GM21737 (cell line): ENCODE data around the gene DHRS1.

Experiments
- ATAC-seq: cut with Tn5 transposase; IDR thresholded peaks from one replicate; pipeline ENCODE4 v1.9.1; 2021; ENCODE audit warnings: mild to moderate bottlenecking, moderate library complexity; ENCODE audit not compliant: unreplicated experiment

The DHRS1 gene

GRCh38 chr14:24285351-24285750 is 14.2 kb downstream of the DHRS1 start:
- ATAC-seq, result no peak

GRCh38 chr14:24284501-24285035 is 15.0 kb downstream of the DHRS1 start:
- ATAC-seq, result no peak

DNA sequence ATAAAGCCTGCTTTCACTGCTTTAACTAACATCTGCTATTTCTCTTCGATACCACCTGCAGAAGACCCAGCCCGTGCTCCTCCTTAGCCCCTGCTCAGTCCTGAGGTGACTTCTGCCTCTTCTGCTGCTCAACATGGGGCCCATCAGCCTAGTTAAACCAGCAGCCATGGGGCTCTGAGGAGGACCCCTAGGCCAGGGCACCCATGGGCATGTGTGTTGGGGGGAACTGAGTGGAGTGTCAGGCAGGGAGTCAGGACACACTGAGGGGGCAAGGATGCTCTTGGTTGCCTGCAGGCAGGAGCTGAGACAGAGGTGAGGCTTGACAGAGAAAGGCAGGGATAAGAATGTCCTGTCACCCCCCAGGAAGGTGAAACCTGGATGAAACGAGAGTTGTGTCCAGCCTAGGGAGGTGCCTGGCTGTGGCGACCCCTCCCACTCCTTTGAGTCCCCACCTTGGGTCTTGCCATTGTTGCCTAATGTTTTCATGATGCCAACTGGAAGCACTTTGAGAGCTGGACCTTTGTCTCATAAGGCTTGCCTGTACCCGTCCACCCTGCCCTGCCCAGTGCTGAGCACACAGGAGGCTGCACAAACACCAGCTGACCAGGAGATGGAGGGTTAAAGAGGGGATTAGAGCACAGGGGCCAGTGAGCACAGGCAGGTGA is 15.7 kb downstream of the DHRS1 start:
- no peak for ATAC-seq

GRCh38 chr14:24282736-24283135 is 16.8 kb downstream of the DHRS1 start:
- no peak for ATAC-seq

DNA sequence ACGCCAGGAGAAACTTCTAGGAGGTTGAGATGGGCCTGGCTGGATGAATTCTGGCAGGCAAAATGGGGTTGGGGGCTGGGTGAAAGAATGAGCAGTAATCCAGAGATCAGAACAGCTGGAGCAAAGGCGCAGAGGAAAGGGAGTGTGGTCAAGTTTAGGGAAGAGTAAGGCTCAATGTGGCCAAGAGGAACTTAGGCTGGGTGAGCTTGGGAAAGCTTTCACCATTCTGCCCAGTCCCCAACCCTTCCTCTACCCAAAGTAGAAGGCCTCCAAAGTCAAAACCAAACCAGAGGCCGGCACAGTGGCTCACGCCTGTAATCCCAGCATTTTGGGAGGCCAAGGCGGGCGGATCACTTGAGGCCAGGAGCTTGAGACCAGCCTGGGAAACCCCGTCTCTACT is 17.9 kb downstream of the DHRS1 start:
- no peak for ATAC-seq

GRCh38 chr14:24280797-24281460 is 18.7 kb downstream of the DHRS1 start:
- no peak for ATAC-seq

GRCh38 chr14:24279301-24280186 is 20.0 kb downstream of the DHRS1 start:
- peak; percentile 63 for ATAC-seq

GRCh38 chr14:24278424-24278823 is 21.2 kb downstream of the DHRS1 start:
- no peak for ATAC-seq

DNA sequence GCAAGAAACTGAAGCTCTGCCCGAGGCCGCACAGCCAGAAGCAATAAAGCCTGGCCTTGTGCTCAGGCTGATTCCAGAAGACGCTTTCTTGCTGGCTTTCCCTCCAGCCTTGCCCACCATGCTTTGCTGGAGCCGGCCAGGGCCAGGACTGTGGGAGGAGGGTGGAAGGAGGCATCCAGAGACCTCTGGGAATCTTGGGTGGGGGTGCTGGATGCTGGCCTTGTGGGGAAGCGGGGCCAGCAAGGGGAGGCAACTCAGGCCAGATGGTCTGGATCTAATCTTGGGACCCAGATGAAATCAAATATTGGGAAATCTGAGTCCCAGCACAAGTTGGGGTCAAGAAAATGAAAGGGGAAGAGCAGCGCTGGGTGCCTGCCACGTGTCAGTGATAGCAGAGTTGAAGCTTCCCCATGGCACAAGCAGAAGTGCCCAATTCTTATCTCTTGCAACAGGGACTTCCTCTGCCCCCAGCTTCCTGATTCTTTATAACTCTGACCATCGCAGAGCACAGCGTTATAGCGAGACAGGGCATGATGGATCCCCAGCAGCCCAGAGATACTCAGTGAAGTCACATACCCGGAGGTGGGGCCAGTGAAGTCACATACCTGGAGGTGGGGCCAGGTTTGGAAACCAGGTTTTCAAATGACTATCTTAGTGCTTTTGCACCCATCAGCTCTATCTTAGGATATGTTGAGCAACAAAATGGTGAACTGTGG is 21.8 kb downstream of the DHRS1 start:
- ATAC-seq, result no peak

- no peak for ATAC-seq
Observed at GRCh38 chr14:24277071-24277470, 22.5 kb downstream of the DHRS1 start.

DNA sequence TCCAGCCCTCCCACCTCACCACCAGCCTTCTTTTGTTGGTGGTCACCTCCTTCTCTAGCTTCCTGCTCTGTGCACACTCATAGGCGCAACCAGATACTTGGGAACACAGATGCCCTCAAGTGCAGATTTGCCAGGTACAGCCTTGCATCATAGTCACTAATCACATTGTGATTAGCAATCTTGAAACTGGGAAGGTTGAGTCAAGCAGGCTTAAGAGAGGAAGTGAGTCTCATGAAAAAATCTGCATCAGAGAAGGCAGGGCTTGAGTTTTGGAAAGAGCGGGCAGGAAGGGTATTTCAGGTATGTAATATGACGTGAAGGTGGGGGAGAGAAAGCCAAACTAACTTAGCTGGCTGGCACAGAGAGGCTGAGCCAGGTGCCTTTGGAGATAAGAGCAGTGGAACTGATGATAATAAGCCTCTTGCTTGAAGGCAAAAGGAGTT is 25.5 kb downstream of the DHRS1 start:
- ATAC-seq, result peak; percentile 39

- ATAC-seq, result no peak
Observed at GRCh38 chr14:24273422-24273998, 26.1 kb downstream of the DHRS1 start.

- ATAC-seq, result no peak
Observed at GRCh38 chr14:24272467-24272866, 27.1 kb downstream of the DHRS1 start.

DNA sequence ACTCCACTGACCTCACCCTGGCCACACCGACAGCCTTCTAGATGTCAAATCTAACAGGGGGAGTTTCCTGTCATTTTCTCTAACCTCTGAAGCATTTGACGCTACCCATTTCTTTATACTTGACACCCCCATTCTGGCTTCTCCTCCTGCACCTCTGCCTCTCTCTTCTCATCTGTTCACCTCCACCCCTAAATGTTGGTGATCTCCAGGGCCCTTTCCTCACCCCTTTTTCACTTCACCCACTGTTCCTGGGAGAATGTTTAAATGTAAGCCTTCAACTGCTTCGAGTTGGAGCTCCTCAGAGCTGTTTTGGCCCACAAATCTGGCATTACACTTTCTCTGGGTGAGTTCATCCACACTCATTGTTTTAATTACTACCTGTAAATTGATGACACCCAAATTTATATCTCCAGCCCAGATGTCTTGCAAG is 27.7 kb downstream of the DHRS1 start:
- no peak for ATAC-seq

GRCh38 chr14:24271134-24271833 is 28.3 kb downstream of the DHRS1 start, which contains the start of gene RABGGTA:
TSS of gene RABGGTA (minus strand) at chr14:24271597. CDS start at chr14:24271115, 482 bp downstream.
- ATAC-seq, result peak; percentile 80

- ATAC-seq, result no peak
Observed at GRCh38 chr14:24270537-24271133, 28.9 kb downstream of the DHRS1 start.

- no peak for ATAC-seq
Observed at GRCh38 chr14:24269910-24270536, 29.6 kb downstream of the DHRS1 start.

GRCh38 chr14:24269368-24269767 is 30.2 kb downstream of the DHRS1 start:
- ATAC-seq, result no peak

GRCh38 chr14:24268225-24268624 is 31.4 kb downstream of the DHRS1 start:
- ATAC-seq, result no peak
